Sigmoid colon (tissue), 7 donors: ENCODE measurements around the gene C1QTNF6. TPM values are rescaled to one million over a fixed set of nuclear protein-coding genes. Genes with fewer than 3 reads are reported as not detected.

Experiments used
- DNase-seq: peaks from one replicate; pipeline ENCODE4 v3.0.0-alpha.2; 2019
- H3K27ac ChIP-seq, 4 donors: fragments of 200-600 bp; sonication (generic); one replicate each; pipeline ENCODE4 v1.5.1; 2016 to 2019; ENCODE audit warnings: mild to moderate bottlenecking in 1 of 4
- H3K27me3 ChIP-seq, 3 donors: fragments of 200-600 bp; sonication (generic); one replicate each; pipeline ENCODE4 v1.5.1; 2019; ENCODE audit warnings: mild to moderate bottlenecking in 1 of 3
- H3K36me3 ChIP-seq, 4 donors: fragments of 200-600 bp; sonication (generic); one replicate each; pipeline ENCODE4 v1.5.1; 2016 to 2019
- H3K4me1 ChIP-seq, 4 donors: fragments of 200-600 bp; sonication (generic); one replicate each; pipeline ENCODE4 v1.5.1; 2017 to 2019
- H3K4me3 ChIP-seq, 4 donors: fragments of 200-600 bp; sonication (generic); one replicate each; pipeline ENCODE4 v1.5.1; 2017 to 2019; ENCODE audit warnings: mild to moderate bottlenecking in 2 of 4, moderate library complexity in 1 of 4
- H3K9me3 ChIP-seq, 4 donors: fragments of 200-600 bp in 3 of 4; sonication (generic) in 3 of 4; one replicate each; pipeline versions ENCODE4 v1.5.1 to v1.6.1; 2013 to 2019
- CTCF ChIP-seq, 4 experiments: fragments of 450-650 bp in 3 of 4; fragments of 200-600 bp in 1 of 4; IDR thresholded peaks; one replicate each; pipeline ENCODE4 v1.5.1; 2016 to 2019; ENCODE audit warnings: antibody characterized with exemption in 4 of 4, mild to moderate bottlenecking in 3 of 4, moderate library complexity in 2 of 4
- EP300 ChIP-seq, 4 donors: sonication (generic); formaldehyde crosslinking; IDR thresholded peaks; one replicate each; pipeline ENCODE4 v1.6.1; 2017; ENCODE audit warnings: antibody characterized with exemption in 4 of 4
- POLR2A ChIP-seq, 2 donors: fragments of 450-650 bp; IDR thresholded peaks; one replicate each; pipeline ENCODE4 v1.6.1; 2016; ENCODE audit warnings: antibody characterized with exemption in 2 of 2, mild to moderate bottlenecking in 2 of 2, moderate library complexity in 2 of 2
- POLR2AphosphoS5 ChIP-seq, 4 donors: sonication (generic); formaldehyde crosslinking; IDR thresholded peaks; one replicate each; pipeline ENCODE4 v1.6.1; 2017; ENCODE audit warnings: antibody characterized with exemption in 4 of 4
- WGBS, 2 donors: extraction: QIAGEN DNeasy Blood & Tissue Kit; methylation state at CpG; one replicate each; pipeline ENCODE4 v1.1.7; 2013; 5-methylcytosine and 5-hydroxymethylcytosine counted together
- intact Hi-C: fragments of 100-400 bp; cut with DNase I; formaldehyde crosslinking; loops from one replicate; pipeline ENCODE4 v1.15.1; 2023
- polyA plus RNA-seq, 3 donors: library from polyadenylated mRNA; stranded (reverse); fragments of 200-250 nt; gene quantifications; one replicate each; pipeline ENCODE4 v1.2.3, GENCODE V29; 2013
- total RNA-seq, 4 donors: library from RNA; depleted of rRNA; stranded (reverse); fragments of >200 nt; gene quantifications; one replicate each; pipeline ENCODE4 v1.1.0, GENCODE V29; 2016
- donor health status: healthy with polysubstance abuse.
- donor health status: Bipolar disorder and iron deficiency.
- donor health status: healthy.

The C1QTNF6 gene
- total and polyA plus RNA-seq, 7 donors: 1.1 to 12.1 (median 1.8) TPM

GRCh38 chr22:37199103-37199759, 11.2 kb upstream of the C1QTNF6 start:
- intact Hi-C loops: loop anchor here (1.0 to 5.0 kb wide), 5 partner anchors 33 to 543 kb away; no protein-coding TSS in a partner anchor
- Histone ChIP-seq H3K9me3 (no peaks in the 10 kb centered on the region), H3K4me1 (peaks cover 0 to 39% (median 35%) of the 10 kb centered on the region in 4 donors), H3K4me3 (peak overlapping the region; percentile 56 to 62 (median 60)), H3K36me3 (no peaks in the 10 kb centered on the region), H3K27ac (peak overlapping the region; percentile 91 to 97 (median 94)), H3K27me3 (no peaks in the 10 kb centered on the region)
- WGBS, 2 donors: 0 to 1% methylated on average over 58 of the region's 58 CpGs
- peak; percentile 84 to 93 (median 88) for TF ChIP-seq CTCF (IDR thresholded peaks at IDR 0.05)
- TF ChIP-seq EP300 (IDR thresholded peaks at IDR 0.05): no peak
- TF ChIP-seq POLR2A (IDR thresholded peaks at IDR 0.05): peak; percentile 98 to 99
- TF ChIP-seq POLR2AphosphoS5 (IDR thresholded peaks at IDR 0.05): peak; percentile 99 to 100 (median 99)
- DNase-seq: peak; percentile 99

GRCh38 chr22:37198258-37199102, 10.4 kb upstream of the C1QTNF6 start:
- Histone ChIP-seq H3K4me3 (peak overlapping the region; percentile 56 to 62 (median 60)), H3K9me3 (no peaks in the 10 kb centered on the region), H3K36me3 (no peaks in the 10 kb centered on the region), H3K4me1 (peaks cover 0 to 43% (median 35%) of the 10 kb centered on the region in 4 donors), H3K27me3 (no peaks in the 10 kb centered on the region), H3K27ac (peak overlapping the region; percentile 91 to 97 (median 94))
- DNase-seq: peak; percentile 89
- WGBS, 2 donors: 2 to 4% methylated on average over 51 of the region's 51 CpGs
- intact Hi-C loops: loop anchor here (1.0 to 5.0 kb wide), 5 partner anchors 32 to 544 kb away; no protein-coding TSS in a partner anchor
- no peak for TF ChIP-seq POLR2A (IDR thresholded peaks at IDR 0.05)
- no peak for TF ChIP-seq EP300 (IDR thresholded peaks at IDR 0.05)
- peak in 2 of 4 donors; percentile 31 to 36 for TF ChIP-seq POLR2AphosphoS5 (IDR thresholded peaks at IDR 0.05)
- peak; percentile 32 to 93 (median 64) for TF ChIP-seq CTCF (IDR thresholded peaks at IDR 0.05)

DNA sequence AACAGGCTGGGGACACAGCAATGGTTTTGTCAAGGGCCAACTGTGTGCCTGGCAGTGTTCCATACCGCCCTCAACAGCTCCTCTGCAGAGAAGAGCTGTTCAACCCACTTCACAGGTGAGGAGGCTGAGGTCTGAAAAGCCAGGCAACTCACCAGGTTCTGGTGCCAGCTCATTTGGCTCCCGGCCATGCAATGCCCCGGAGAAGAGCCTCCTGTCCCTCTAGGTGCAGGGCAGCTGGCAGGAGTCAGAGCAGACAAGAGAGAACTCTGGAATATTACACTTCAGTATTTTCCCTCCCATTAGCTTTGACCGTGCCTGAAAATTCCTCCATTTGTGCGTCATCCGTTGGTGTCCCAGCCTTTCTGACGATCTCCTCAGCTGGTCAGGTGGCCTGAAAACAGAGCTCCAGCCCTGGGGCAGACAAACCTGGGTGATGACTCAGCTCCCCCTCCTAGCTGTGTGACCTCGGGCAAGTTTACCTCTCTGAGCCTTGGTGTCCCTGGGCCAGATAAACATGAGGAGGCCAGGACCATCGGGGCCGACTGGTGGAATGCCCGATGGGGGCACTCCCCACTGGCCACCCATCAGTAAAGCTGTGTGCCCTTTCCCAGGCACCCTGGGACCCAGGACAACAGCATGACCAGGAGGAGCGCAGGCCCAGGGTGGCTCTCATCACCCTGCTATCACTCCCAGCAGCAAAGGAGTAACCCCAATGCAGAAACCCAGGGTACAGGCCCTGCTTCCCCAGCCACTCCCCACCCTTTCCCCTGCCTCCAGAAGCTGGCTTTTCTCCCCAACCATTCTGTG, 9.6 kb upstream of the C1QTNF6 start:
- Histone ChIP-seq H3K4me3 (peak overlapping the region in 1 of 4 donors; percentile 60), H3K36me3 (no peaks in the 10 kb centered on the region), H3K27me3 (no peaks in the 10 kb centered on the region), H3K27ac (peak overlapping the region; percentile 91 to 97 (median 94)), H3K9me3 (no peaks in the 10 kb centered on the region), H3K4me1 (peaks cover 0 to 45% (median 35%) of the 10 kb centered on the region in 4 donors)
- peak; percentile 89 for DNase-seq
- TF ChIP-seq CTCF (IDR thresholded peaks at IDR 0.05): no peak
- no peak for TF ChIP-seq POLR2A (IDR thresholded peaks at IDR 0.05)
- peak in 2 of 4 donors; percentile 38 to 72 for TF ChIP-seq EP300 (IDR thresholded peaks at IDR 0.05)
- peak in 1 of 4 donors; percentile 71 for TF ChIP-seq POLR2AphosphoS5 (IDR thresholded peaks at IDR 0.05)
- WGBS, 2 donors: 21 to 65% methylated on average over 12 of the region's 12 CpGs
- intact Hi-C loops: loop anchor here (2.0 to 5.0 kb wide), 4 partner anchors 120 to 545 kb away; no protein-coding TSS in a partner anchor
